GM23248 (cell line): ENCODE data around the gene AKT1S1.

Experiments used
- EZH2 ChIP-seq: fragments of 200-600 bp; sonication (generic); IDR thresholded peaks from 2 replicates; pipeline ENCODE4 v1.6.1; 2018; ENCODE audit warnings: antibody characterized with exemption, mild to moderate bottlenecking; ENCODE audit not compliant: insufficient read depth, poor library complexity, severe bottlenecking
- EZH2phosphoT487 ChIP-seq: fragments of 200-600 bp; sonication (generic); IDR thresholded peaks from 2 replicates; pipeline ENCODE4 v1.6.1; 2018; ENCODE audit warnings: antibody characterized with exemption, moderate library complexity, mild to moderate bottlenecking, low read depth; ENCODE audit not compliant: insufficient read depth

- TF ChIP-seq EZH2phosphoT487 (no peak), EZH2 (no peak)
These were observed 1.6 kb upstream of the AKT1S1 start for GRCh38 chr19:49878744-49879070.
